H7 (cell line): ENCODE data around the gene SPATA25. TPM values are rescaled to one million over a fixed set of nuclear protein-coding genes. Genes with fewer than 3 reads are reported as not detected.
A peak's percentile ranks its signal among the peaks of the same experiment; 100 is the strongest.
"Not testable (repeated sequence)": the region's sequence is repeated elsewhere in the genome, so short reads cannot be mapped to it uniquely, and the experiment has no call there.

Experiments used
- DNase-seq: peaks from one replicate; pipeline ENCODE4 v3.0.0; 2012
- H3K27me3 ChIP-seq: 2 replicates; pipeline ENCODE4 v1.6.0; 2011; ENCODE audit warnings: mild to moderate bottlenecking, low read length; ENCODE audit not compliant: control insufficient read depth, insufficient read depth
- H3K36me3 ChIP-seq: replicated peaks from 2 replicates; pipeline ENCODE4 v1.5.1; 2011; ENCODE audit warnings: low read length; ENCODE audit not compliant: control insufficient read depth, insufficient read depth
- H3K4me3 ChIP-seq: 2 replicates; pipeline ENCODE4 v1.5.1; 2011; ENCODE audit warnings: low read depth, mild to moderate bottlenecking, control low read depth, low read length, moderate library complexity; ENCODE audit not compliant: insufficient read depth
- total RNA-seq: library from RNA; depleted of rRNA; stranded (reverse); fragments of >200 nt; shearing (Covaris generic); gene quantifications from 2 replicates; pipeline ENCODE4 v1.2.3, GENCODE V29; 2014

SPATA25 gene
- total RNA-seq, 1 experiment from 2014 or later = 5.1 TPM

- H3K36me3 ChIP-seq = peaks cover 9% of the 10 kb centered on the region
- no peaks in the 10 kb centered on the region; the same call in 1 of the 2 replicates for H3K27me3 ChIP-seq
- H3K4me3 ChIP-seq = peak overlapping the region; percentile 85; the same call in 1 of the 2 replicates
- DNase-seq = peak; percentile 70
These were observed 4.8 kb upstream of the SPATA25 start for GRCh38 chr20:45892049-45892825.

DNA sequence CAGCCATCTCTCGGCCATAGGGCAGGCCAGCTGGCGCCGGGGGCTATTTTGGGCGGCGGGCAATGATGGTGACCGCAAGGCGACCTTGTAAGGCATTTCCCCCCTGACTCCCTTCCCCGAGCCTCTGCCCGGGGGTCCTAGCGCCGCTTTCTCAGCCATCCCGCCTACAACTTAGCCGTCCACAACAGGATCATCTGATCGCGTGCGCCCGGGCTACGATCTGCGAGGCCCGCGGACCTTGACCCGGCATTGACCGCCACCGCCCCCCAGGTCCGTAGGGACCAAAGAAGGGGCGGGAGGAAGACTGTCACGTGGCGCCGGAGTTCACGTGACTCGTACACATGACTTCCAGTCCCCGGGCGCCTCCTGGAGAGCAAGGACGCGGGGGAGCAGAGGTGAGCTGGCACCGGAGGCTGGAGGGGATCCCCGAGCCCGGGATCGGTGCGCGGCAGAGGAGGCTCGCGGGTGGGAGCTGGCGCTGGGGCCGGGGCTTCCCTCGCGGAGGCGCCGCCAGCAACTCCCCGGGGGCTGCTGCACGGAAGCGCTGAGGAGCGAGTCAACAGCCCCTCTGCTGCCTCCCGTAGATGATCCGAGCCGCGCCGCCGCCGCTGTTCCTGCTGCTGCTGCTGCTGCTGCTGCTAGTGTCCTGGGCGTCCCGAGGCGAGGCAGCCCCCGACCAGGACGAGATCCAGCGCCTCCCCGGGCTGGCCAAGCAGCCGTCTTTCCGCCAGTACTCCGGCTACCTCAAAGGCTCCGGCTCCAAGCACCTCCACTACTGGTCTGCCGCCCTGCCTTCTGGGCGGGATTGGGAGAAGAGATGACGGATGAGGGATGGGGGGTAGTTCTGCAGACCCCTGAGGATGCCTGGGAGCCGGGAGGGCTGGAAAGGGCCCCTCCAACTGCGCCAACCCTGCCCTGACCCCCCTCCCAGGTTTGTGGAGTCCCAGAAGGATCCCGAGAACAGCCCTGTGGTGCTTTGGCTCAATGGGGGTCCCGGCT, 3.9 kb upstream of the SPATA25 start, which contains the start of the genes CTSA and NEURL2:
TSS of gene CTSA (plus strand) at position 351 of the 999 bp plus-strand sequence. CDS start at position 585, 234 bp downstream.
TSS of gene NEURL2 (minus strand) at position 224 of the 999 bp plus-strand sequence. CDS start at position 7, 217 bp downstream.
- DNase-seq = peak; percentile 99
- Histone ChIP-seq H3K4me3 (peak within 1 kb of the TSS; percentile 85), H3K27me3 (no peaks in the 10 kb centered on the region; the same call in 1 of the 2 replicates), H3K36me3 (peaks cover 5% of the 10 kb centered on the region)

DNA sequence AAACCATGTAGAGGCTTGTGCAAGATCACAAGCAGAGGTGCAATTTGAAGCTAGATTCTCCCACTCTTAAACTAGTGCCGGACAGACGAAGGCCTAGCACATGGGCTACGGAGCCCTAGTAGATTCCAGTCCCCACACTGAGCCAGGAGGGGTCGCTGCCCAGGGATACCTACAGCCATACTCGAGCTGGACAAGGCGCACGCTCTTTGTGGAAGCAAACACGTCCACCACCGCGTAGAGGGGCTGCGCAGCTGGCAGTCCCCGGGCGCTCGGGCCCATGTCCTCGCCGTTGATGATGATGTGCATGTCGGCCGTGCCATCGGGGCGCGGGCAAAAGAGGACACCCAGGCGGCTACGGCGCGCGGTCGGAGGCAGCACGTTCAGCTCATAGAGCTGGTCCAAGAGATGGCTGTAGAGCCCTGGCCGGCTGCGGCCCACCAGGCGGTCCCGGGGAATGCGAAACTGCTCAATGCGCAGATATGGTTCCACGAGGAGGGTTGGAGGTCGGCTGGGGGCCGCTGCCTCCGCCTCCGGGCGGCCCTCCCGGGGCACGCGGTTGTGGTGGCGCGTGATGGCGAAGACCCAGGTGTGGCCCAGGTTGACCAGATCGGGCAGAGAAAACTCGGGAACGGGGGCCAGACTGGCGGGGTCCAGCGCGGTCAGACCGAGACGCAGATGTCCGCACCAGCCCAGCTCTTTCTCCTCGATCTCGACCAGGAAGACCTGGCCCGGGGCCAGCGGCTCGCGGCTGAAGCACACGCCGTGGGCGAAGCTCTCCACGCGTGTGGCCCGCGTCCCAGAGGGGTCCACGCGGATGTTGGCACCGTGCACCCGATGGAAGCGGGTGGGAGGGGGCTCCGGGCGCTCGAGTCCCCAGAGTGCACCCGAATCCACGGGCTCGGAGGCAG, 2.9 kb upstream of the SPATA25 start:
- peak; percentile 93 for DNase-seq
- Histone ChIP-seq H3K27me3 (no peaks in the 10 kb centered on the region; the same call in 1 of the 2 replicates), H3K36me3 (peaks cover 5% of the 10 kb centered on the region), H3K4me3 (peak overlapping the region; percentile 85)

DNA sequence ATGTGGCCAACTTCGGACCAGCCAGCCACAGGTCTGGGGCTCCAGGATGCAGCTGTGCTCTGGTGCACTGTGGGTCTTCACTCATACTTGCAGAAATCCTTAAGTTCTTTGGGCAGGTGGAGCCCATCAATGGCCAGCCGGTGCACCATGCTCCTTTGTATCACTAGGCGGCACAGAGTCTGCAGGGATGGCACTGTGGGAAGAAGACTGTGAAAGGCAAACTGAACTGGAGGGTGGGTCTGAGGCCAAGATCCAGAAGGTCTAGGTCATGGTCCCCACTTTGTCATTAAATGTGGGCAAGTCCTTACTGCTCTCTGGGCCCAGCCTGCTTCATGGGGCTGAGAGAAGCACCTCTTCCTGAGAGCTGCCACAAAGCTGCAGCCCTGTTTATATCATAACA, 1.3 kb upstream of the SPATA25 start:
- H3K4me3 ChIP-seq = no peak overlapping the region
- H3K27me3 ChIP-seq = no peaks in the 10 kb centered on the region; the same call in 1 of the 2 replicates
- peaks cover 7% of the 10 kb centered on the region for H3K36me3 ChIP-seq
- no peak for DNase-seq

DNA sequence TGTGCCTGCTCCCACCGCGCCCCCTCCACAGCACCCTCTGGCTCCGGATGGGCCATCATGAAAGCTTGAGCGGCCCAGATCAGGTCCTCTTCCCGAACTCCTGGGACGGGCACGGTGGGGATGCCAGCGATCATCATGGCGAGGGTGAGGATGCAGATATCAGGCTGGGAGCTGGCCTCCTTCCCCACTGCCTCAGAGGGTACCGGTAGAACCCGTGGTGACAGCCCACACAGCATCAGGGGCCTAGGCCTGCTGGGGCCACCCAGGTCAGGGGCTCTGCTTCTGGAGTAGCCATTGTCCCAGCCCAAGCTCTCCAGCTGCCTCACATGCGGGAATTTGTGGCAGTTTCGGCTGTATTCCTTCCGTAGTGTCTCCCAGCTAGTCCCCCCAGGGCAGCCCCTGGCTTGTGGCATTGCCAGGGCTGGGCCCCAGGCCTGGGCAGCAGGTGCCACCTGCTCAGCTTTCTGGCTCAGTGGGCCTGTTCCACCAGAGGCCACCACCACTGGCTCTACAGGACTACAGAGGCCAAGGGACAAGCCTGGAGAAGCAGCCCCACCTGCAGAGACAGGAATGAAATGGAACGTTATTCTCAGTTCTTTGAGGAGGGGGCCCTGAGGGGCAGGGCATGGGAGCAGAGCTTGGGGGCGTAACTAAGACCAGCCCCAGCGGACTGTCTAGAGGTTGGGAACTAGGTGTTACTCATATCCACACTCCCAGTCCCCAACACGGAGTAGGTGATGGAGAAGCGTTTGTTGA, 654 bp downstream of the SPATA25 start:
- no peak for DNase-seq
- H3K4me3 ChIP-seq = no peak overlapping the region
- H3K36me3 ChIP-seq = peaks cover 16% of the 10 kb centered on the region
- no peaks in the 10 kb centered on the region; the same call in 1 of the 2 replicates for H3K27me3 ChIP-seq

- Histone ChIP-seq H3K36me3 (peaks cover 15% of the 10 kb centered on the region), H3K27me3 (no peaks in the 10 kb centered on the region), H3K4me3 (no peak overlapping the region)
- no peak for DNase-seq
These were observed 4.3 kb downstream of the SPATA25 start for GRCh38 chr20:45883100-45883469.

GRCh38 chr20:45882469-45883099, 4.8 kb downstream of the SPATA25 start:
- peaks cover 16% of the 10 kb centered on the region for H3K36me3 ChIP-seq
- DNase-seq = no peak
- H3K4me3 ChIP-seq = no peak overlapping the region
- no peaks in the 10 kb centered on the region for H3K27me3 ChIP-seq

- Histone ChIP-seq H3K4me3 (peak within 1 kb of the TSS; percentile 70), H3K36me3 (peaks cover 16% of the 10 kb centered on the region), H3K27me3 (no peaks in the 10 kb centered on the region)
- peak; percentile 98 for DNase-seq
These were observed 6.2 kb downstream of the SPATA25 start, which contains the start of gene ZSWIM1 for GRCh38 chr20:45880988-45881788. Gene ZSWIM1, plus strand, starts transcription at chr20:45881227. Its CDS starts 1,366 bp downstream, at chr20:45882593.

DNA sequence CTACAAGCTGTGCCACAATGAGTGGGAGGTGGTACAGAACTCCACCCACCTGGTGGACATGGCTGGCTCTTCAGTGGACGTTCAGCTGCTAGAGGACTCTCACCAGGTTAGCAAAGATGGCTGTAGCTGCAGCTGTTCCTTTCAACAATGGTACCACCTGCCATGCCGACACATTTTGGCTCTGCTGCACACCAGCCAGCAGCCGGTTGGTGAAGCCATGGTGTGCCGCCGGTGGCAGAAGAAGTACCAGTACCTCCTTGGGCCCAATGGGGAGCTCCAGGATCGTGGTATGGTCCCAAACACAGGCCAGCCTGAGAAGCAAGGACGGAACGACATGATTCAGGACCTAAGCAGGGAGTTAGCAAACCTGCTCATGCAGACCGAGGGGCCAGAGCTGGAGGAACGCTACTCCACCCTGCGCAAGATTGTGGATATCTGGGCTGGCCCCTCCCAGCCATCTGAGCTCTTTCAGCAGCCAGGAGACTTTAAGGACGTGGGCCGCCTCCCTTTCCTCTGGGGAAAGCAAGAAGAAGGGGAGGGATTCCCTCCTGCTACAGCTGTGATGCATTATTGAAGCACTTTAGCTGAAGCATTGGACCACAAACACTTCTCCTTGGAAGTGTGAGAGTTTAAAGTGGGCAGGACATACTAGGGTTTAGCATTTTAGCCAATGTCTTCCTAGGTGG, 9.2 kb downstream of the SPATA25 start:
- H3K27me3 ChIP-seq = no peaks in the 10 kb centered on the region
- DNase-seq = no peak
- H3K4me3 ChIP-seq = no peak overlapping the region

GRCh38 chr20:45874576-45874975, 12.8 kb downstream of the SPATA25 start:
- no peaks in the 10 kb centered on the region for H3K27me3 ChIP-seq
- H3K36me3 ChIP-seq = peaks cover 2% of the 10 kb centered on the region
- DNase-seq = no peak
- no peak overlapping the region for H3K4me3 ChIP-seq

More for the DNA sequence above, 9.2 kb downstream of the SPATA25 start:
- peaks cover 10% of the 10 kb centered on the region for H3K36me3 ChIP-seq

- not testable (repeated sequence) for H3K36me3 ChIP-seq, H3K4me3 ChIP-seq, H3K27me3 ChIP-seq, DNase-seq
These were observed 13.3 kb downstream of the SPATA25 start for GRCh38 chr20:45874104-45874481.
